Measurements from ENCODE around the gene STRN4. TPM values are rescaled to one million over a fixed set of nuclear protein-coding genes. Genes with fewer than 3 reads are reported as not detected.

The STRN4 gene
- total RNA-seq, 1 donor from 2014 or later, result 52.7 TPM

GRCh38 chr19:46691104-46691503 lies 55.1 kb downstream of the STRN4 start:
- TF ChIP-seq CTCF (IDR thresholded peaks at IDR 0.05; ENCODE audit: borderline replicate concordance), result no peak
- no peak for DNase-seq
- Histone ChIP-seq H3K9me3 (replicated peaks) (no peaks in the 10 kb centered on the region), H3K4me3 (no peak overlapping the region), H3K4me1 (no peaks in the 10 kb centered on the region), H3K27me3 (ENCODE audit: low read depth) (no peaks in the 10 kb centered on the region), H3K36me3 (peaks cover 97% of the 10 kb centered on the region), H3K27ac (replicated peaks) (no peak overlapping the region)
- intact Hi-C loops (cut with micrococcal nuclease), result no loop called here

- no peak overlapping the region for H3K27ac ChIP-seq (replicated peaks)
- no peaks in the 10 kb centered on the region for H3K9me3 ChIP-seq (replicated peaks)
- H3K4me1 ChIP-seq, result no peaks in the 10 kb centered on the region
- no peak overlapping the region for H3K4me3 ChIP-seq
- H3K27me3 ChIP-seq (ENCODE audit: low read depth), result no peaks in the 10 kb centered on the region
- DNase-seq, result no peak
- peaks cover 98% of the 10 kb centered on the region for H3K36me3 ChIP-seq
- no peak for TF ChIP-seq CTCF (IDR thresholded peaks at IDR 0.05; ENCODE audit: borderline replicate concordance)
- intact Hi-C loops (cut with micrococcal nuclease), result no loop called here
Measured at GRCh38 chr19:46689358-46689757, 56.9 kb downstream of the STRN4 start.

GRCh38 chr19:46687438-46688145 lies 58.7 kb downstream of the STRN4 start:
- H3K36me3 ChIP-seq, result peaks cover 97% of the 10 kb centered on the region
- H3K9me3 ChIP-seq (replicated peaks), result no peaks in the 10 kb centered on the region

GRCh38 chr19:46685189-46685588 lies 61.1 kb downstream of the STRN4 start:
- Histone ChIP-seq H3K27me3 (ENCODE audit: low read depth) (no peaks in the 10 kb centered on the region), H3K4me3 (no peak overlapping the region), H3K9me3 (replicated peaks) (no peaks in the 10 kb centered on the region), H3K4me1 (no peaks in the 10 kb centered on the region), H3K36me3 (peaks cover 97% of the 10 kb centered on the region), H3K27ac (replicated peaks) (no peak overlapping the region)
- TF ChIP-seq CTCF (IDR thresholded peaks at IDR 0.05; ENCODE audit: borderline replicate concordance), result no peak
- intact Hi-C loops (cut with micrococcal nuclease), result no loop called here
- DNase-seq, result no peak

More at GRCh38 chr19:46687438-46688145, 58.7 kb downstream of the STRN4 start:
- Histone ChIP-seq H3K4me3 (no peak overlapping the region), H3K27ac (replicated peaks) (no peak overlapping the region), H3K4me1 (no peaks in the 10 kb centered on the region), H3K27me3 (ENCODE audit: low read depth) (no peaks in the 10 kb centered on the region)
- TF ChIP-seq CTCF (IDR thresholded peaks at IDR 0.05; ENCODE audit: borderline replicate concordance), result no peak
- intact Hi-C loops (cut with micrococcal nuclease), result no loop called here
- no peak for DNase-seq

- no peaks in the 10 kb centered on the region for H3K4me1 ChIP-seq
- no peak overlapping the region for H3K4me3 ChIP-seq
- H3K27me3 ChIP-seq (ENCODE audit: low read depth), result no peaks in the 10 kb centered on the region
- H3K27ac ChIP-seq (replicated peaks), result no peak overlapping the region
- intact Hi-C loops (cut with micrococcal nuclease), result no loop called here
- H3K9me3 ChIP-seq (replicated peaks), result no peaks in the 10 kb centered on the region
- H3K36me3 ChIP-seq, result peaks cover 81% of the 10 kb centered on the region
- no peak for DNase-seq
- no peak for TF ChIP-seq CTCF (IDR thresholded peaks at IDR 0.05; ENCODE audit: borderline replicate concordance)
Measured at GRCh38 chr19:46678110-46678732, 68.0 kb downstream of the STRN4 start.
